SH-SY5Y (cell line): Measurements from ENCODE around the gene LENEP.

Experiments
- GATA2 ChIP-seq: IDR thresholded peaks from 2 replicates; pipeline ENCODE4 v1.6.1; 2011; ENCODE audit warnings: mild to moderate bottlenecking, low read depth, low read length
- GATA3 ChIP-seq: IDR thresholded peaks from 2 replicates; pipeline ENCODE4 v1.6.1; 2011; ENCODE audit warnings: low read depth, mild to moderate bottlenecking, low read length, moderate library complexity

GRCh38 chr1:155034318-155035208, 41.2 kb downstream of the LENEP start:
- TF ChIP-seq GATA2 (no peak), GATA3 (no peak)
